ENCODE data around the gene TTLL3. TPM values are rescaled to one million over a fixed set of nuclear protein-coding genes. Genes with fewer than 3 reads are reported as not detected.

Gene TTLL3
- total and polyA plus RNA-seq, 2 of the 8 experiments (the other 6 are each of a cell fraction or from before 2014, with no cell fraction given): 5.9 to 8.9 TPM

DNA sequence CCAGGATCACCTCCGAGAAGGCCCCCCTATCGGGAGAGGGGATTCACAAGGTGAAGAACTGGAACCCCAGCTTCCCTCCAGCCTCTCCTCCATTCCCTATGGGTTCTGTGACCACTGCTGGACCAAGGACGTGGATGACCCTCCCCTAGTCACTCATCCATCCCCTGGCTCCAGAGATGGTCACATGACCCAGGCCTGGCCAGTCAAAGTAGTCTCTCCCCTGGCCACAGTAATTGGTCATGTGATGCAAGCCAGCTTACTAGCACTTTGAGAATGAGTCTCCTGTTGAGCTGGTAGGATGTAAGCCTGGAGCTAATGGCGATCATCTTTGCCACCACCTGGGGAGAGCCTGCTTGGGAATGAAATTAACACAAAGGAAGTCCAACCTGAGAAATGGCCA is 44.2 kb upstream of the TTLL3 start (continued):
- TF ChIP-seq, protein P1, sequence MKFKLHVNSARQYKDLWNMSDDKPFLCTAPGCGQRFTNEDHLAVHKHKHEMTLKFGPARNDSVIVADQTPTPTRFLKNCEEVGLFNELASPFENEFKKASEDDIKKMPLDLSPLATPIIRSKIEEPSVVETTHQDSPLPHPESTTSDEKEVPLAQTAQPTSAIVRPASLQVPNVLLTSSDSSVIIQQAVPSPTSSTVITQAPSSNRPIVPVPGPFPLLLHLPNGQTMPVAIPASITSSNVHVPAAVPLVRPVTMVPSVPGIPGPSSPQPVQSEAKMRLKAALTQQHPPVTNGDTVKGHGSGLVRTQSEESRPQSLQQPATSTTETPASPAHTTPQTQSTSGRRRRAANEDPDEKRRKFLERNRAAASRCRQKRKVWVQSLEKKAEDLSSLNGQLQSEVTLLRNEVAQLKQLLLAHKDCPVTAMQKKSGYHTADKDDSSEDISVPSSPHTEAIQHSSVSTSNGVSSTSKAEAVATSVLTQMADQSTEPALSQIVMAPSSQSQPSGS (IDR thresholded peaks at IDR 0.05; ENCODE audit: low read length): no peak

Measured in H1 (cell line).